ENCODE data around the gene ZFAND2A. TPM values are rescaled to one million over a fixed set of nuclear protein-coding genes. Genes with fewer than 3 reads are reported as not detected.

The ZFAND2A gene
- total RNA-seq, 1 experiment from 2014 or later = 13.7 TPM

- Histone ChIP-seq H3K14ac (ENCODE audit: insufficient read depth, low read length) (no peak overlapping the region; the same call in 1 of the 2 replicates), H3K27me3 (ENCODE audit: insufficient read depth, low read length) (no peaks in the 10 kb centered on the region), H2BK15ac (ENCODE audit: low read depth, low read length) (no peak overlapping the region), H3K9me3 (ENCODE audit: control insufficient read depth, low read depth, low read length) (no peaks in the 10 kb centered on the region), H3K23ac (ENCODE audit: insufficient read length, low read depth, low read length) (no peak overlapping the region), H3K27ac (ENCODE audit: insufficient read length, low read depth, low read length) (no peak overlapping the region), H4K8ac (replicated peaks; ENCODE audit: insufficient read length, low read depth, low read length) (no peak overlapping the region), H3K18ac (ENCODE audit: insufficient read length, low read depth, low read length) (no peak overlapping the region), H4K5ac (ENCODE audit: insufficient read length, low read depth, low read length) (no peak overlapping the region), H3K79me2 (ENCODE audit: insufficient read depth, low read length) (peaks cover 1% of the 10 kb centered on the region; the same call in 1 of the 2 replicates), H2BK5ac (ENCODE audit: insufficient read length, low read length) (no peak overlapping the region), H2AFZ (ENCODE audit: low read length) (no peak overlapping the region), H3K4me1 (ENCODE audit: insufficient read depth, low read length) (no peaks in the 10 kb centered on the region), H3K4ac (ENCODE audit: low read depth, low read length) (no peak overlapping the region), H3K79me1 (ENCODE audit: insufficient read depth, low read depth, low read length, poor library complexity, severe bottlenecking) (peaks cover 8% of the 10 kb centered on the region), H3K9ac (ENCODE audit: extremely low read depth, insufficient read length, low read length) (no peak overlapping the region), H3K23me2 (ENCODE audit: insufficient read length, low read depth, low read length, poor library complexity, severe bottlenecking) (no peaks in the 10 kb centered on the region), H3T11ph (ENCODE audit: low read length) (no peak overlapping the region), H2AK5ac (ENCODE audit: insufficient read length, low read length) (no peak overlapping the region), H3K4me2 (ENCODE audit: insufficient read depth, insufficient read length, low read length) (no peak overlapping the region), H4K20me1 (ENCODE audit: control insufficient read depth, insufficient read depth, insufficient read length) (peaks cover 3% of the 10 kb centered on the region), H4K91ac (ENCODE audit: insufficient read length, low read depth, low read length) (no peak overlapping the region), H2BK120ac (ENCODE audit: low read depth, low read length, poor library complexity, severe bottlenecking) (no peak overlapping the region), H2BK20ac (ENCODE audit: low read depth, low read length, poor library complexity, severe bottlenecking) (no peak overlapping the region), H3K56ac (ENCODE audit: insufficient read length, low read depth, low read length) (no peak overlapping the region), H2BK12ac (ENCODE audit: insufficient read length, low read depth, low read length) (no peak overlapping the region)
- Mint-ChIP-seq H3K4me3 (no peak overlapping the region), H3K27me3 (ENCODE audit: low read depth) (no peaks in the 10 kb centered on the region), H3K36me3 (ENCODE audit: insufficient read depth in 1 of 3, low read depth in 3 of 3) (peaks cover 0 to 1% (median 0%) of the 10 kb centered on the region in 3 experiments; a peak in 1 of 7 replicates), H3K27ac (no peak overlapping the region), H3K9me3 (no peaks in the 10 kb centered on the region), H3K4me1 (no peaks in the 10 kb centered on the region)
- TF ChIP-seq CTCF (conservative IDR thresholded peaks at IDR 0.05) = no peak
- no peak for DNase-seq
- WGBS (ENCODE audit: extremely low coverage, insufficient read length, low lambda C conversion rate) = no CpG with 5 or more reads among the region's 30 CpGs
Observed at GRCh38 chr7:1108264-1108920, 51.6 kb downstream of the ZFAND2A start.

All from H9 (cell line).